ENCODE results near the gene HIVEP1.

Gene HIVEP1

GRCh38 chr6:12051861-12052368 is 39.8 kb downstream of the HIVEP1 start:
- DNase-seq (ENCODE audit: low read depth), result no peak

DNA sequence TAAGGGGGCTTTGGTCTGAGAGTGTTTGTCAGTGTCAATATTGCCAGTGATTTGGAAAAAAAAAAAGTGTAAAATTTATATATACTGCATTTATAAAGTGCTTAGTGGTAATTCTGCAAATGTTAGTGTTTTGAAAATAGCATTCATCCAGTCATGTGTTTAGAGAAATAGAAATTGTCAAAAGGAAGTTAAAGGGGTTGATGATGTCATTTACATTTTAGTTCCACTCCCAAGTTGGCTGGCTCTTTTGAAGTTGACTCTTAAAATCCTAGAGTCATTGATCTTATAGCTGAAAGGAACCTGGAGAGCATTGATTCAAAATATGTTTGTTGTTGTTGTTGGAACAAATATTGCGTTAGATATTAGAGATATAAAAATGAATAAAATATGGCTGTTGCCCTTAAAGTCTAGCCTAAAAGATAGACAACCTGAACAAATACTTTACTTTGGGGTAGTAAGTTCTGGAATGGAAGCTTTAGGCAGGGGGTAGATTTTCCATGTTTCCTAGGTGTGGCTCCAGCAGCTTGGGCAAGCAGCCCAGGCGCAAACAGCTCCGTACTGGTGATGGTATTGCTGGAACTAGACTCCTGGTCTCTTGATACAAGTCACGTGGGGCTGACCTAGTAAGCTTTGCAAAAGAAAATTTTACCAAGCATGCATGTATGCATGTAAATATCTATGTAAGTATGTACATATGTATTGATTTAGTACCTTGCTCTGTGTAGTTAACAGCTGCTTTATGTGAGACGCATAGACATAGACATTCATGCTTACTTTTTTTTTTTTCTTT is 46.3 kb downstream of the HIVEP1 start:
- no peak for DNase-seq (ENCODE audit: low read depth)

GRCh38 chr6:12060780-12061609 is 48.9 kb downstream of the HIVEP1 start:
- DNase-seq (ENCODE audit: low read depth), result peak; percentile 38

GRCh38 chr6:12062605-12063004 is 50.5 kb downstream of the HIVEP1 start:
- DNase-seq (ENCODE audit: low read depth), result no peak

GRCh38 chr6:12064131-12064530 is 52.0 kb downstream of the HIVEP1 start:
- DNase-seq (ENCODE audit: low read depth), result no peak

DNA sequence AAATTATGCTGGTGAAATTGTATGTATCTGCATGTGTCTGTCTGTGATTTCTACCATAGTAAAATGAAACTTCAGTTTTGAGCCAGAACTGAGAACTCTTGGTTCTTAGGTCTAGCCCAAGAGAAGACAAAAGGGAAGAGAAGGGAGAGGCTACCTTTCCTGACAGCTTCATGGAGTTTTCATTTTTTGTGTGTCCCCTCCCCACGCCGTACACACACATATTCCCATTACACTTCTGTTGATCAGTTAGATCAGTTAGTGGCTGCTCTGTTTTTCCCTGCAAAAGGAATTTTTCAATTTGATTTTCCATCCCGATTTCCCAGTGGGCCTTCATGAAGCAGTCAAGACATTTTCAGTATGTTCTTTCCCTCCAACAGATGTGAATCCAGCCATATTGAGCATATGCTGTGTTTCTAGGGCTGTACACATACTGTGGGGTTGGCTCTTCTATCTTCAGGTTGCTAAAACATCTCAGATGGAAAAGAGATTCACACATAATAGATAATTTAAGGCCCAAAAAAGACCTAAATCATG is 52.5 kb downstream of the HIVEP1 start:
- no peak for DNase-seq (ENCODE audit: low read depth)

GRCh38 chr6:12065321-12066140 is 53.4 kb downstream of the HIVEP1 start:
- DNase-seq (ENCODE audit: low read depth), result no peak

GRCh38 chr6:12066297-12066696 is 54.2 kb downstream of the HIVEP1 start:
- DNase-seq (ENCODE audit: low read depth), result no peak

DNA sequence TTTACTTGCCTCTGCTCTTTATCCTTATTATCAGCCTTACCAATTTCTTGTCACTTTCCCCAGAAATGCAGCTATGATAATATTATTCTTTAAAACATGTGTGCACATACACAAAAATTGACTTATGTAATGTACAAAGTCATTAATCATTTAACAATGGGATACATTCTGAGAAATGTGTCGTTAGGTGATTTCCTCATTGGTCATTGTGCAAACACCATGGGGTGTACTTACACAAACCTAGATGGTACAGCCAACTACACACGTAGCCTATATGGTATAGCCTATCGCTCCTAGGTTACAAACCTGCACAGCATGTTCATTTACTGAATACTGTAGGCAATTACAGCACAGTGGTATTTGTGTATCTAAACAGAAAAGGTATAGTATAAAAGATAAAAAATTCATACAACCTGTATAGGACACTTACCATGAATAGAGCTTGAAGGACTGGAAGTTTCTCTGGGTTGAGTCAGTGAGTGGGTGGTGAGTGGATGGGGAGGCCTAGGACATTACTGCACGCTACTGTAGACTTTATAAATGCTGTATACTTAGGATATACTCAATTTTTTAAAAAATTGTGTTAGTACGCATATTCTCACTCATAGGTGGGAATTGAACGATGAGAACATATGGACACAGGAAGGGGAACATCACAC is 56.9 kb downstream of the HIVEP1 start:
- DNase-seq (ENCODE audit: low read depth), result no peak

- no peak for DNase-seq (ENCODE audit: low read depth)
Measured at GRCh38 chr6:12069891-12070529, 57.9 kb downstream of the HIVEP1 start.

- DNase-seq (ENCODE audit: low read depth), result no peak
Measured at GRCh38 chr6:12071064-12071615, 59.0 kb downstream of the HIVEP1 start.

DNA sequence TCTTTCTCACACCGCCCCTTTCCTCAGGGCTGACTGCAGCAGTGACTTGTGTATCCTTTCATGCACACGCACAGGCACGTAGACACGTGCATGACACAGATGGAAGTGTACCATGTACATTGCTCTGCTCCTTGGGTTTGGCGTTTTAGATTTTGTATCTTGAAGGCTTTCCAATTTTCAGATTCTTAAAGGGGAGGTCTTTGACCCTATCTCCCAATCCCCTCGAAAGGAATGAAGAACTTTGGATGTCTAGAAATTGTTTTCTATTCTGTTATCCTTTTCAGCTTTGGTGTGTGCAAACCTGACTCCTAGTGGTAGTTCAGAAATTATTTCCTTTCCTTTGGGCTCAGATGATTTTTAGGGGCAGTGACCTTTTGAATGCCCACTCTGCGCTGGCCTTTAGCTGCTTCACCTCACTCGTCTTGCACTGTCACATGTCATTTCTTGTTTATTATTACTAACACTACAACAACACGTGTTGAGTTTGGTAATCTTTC is 63.0 kb downstream of the HIVEP1 start:
- DNase-seq (ENCODE audit: low read depth), result no peak

- DNase-seq (ENCODE audit: low read depth), result no peak
Measured at GRCh38 chr6:12077021-12077710, 65.1 kb downstream of the HIVEP1 start.

GRCh38 chr6:12078014-12078413 is 65.9 kb downstream of the HIVEP1 start:
- DNase-seq (ENCODE audit: low read depth), result no peak

- DNase-seq (ENCODE audit: low read depth), result no peak
Measured at GRCh38 chr6:12081771-12082170, 69.7 kb downstream of the HIVEP1 start.

GRCh38 chr6:12082368-12082767 is 70.3 kb downstream of the HIVEP1 start:
- no peak for DNase-seq (ENCODE audit: low read depth)

DNA sequence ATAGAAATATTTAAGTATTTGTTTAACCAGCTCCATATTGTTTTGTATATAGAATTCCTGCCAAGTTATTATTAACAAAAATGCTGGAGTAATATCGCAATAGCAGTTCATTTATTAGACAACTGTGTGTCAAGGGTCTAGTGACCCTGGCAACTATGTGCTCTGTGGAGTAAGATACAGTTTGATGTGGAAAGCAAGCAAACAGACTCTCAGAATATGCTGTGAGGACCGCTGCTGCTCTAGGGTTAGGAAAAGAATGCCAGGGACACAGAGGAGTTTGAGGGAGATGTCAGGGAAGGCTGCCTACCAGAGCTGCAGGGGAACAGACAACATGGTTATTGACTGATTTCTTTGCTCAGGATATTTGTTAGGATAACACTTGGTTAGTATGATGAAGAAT is 71.2 kb downstream of the HIVEP1 start:
- DNase-seq (ENCODE audit: low read depth), result no peak

GRCh38 chr6:12083763-12084162 is 71.7 kb downstream of the HIVEP1 start:
- no peak for DNase-seq (ENCODE audit: low read depth)

- no peak for DNase-seq (ENCODE audit: low read depth)
Measured at GRCh38 chr6:12084681-12085080, 72.6 kb downstream of the HIVEP1 start.

- DNase-seq (ENCODE audit: low read depth), result no peak
Measured at GRCh38 chr6:12088531-12088930, 76.4 kb downstream of the HIVEP1 start.

Data from activated T-cell treated with anti-CD3 and anti-CD28 coated beads for 1 hour (primary cell).